Hepatocyte (in vitro differentiated cells): ENCODE results near the gene ITPRID2. TPM values are rescaled to one million over a fixed set of nuclear protein-coding genes. Genes with fewer than 3 reads are reported as not detected.

Experiments
- DNase-seq: peaks from one replicate; pipeline ENCODE4 v3.0.0-alpha.2; 2016; ENCODE audit warnings: low spot score
- H2AFZ ChIP-seq: fragments of 200-600 bp; sonication (generic); 2 replicates; pipeline ENCODE4 v1.6.0; 2016; ENCODE audit warnings: antibody characterized with exemption, mild to moderate bottlenecking
- H3K27ac ChIP-seq: fragments of 200-600 bp; sonication (generic); 2 replicates; pipeline ENCODE4 v1.5.1; 2016; ENCODE audit warnings: mild to moderate bottlenecking
- H3K27me3 ChIP-seq: fragments of 200-600 bp; sonication (generic); 2 replicates; pipeline ENCODE4 v1.6.1; 2016
- H3K36me3 ChIP-seq: fragments of 200-600 bp; sonication (generic); replicated peaks from 2 replicates; pipeline ENCODE4 v1.5.1; 2016; ENCODE audit warnings: low read depth; ENCODE audit not compliant: insufficient read depth
- H3K4me1 ChIP-seq: fragments of 200-600 bp; sonication (generic); 2 replicates; pipeline ENCODE4 v1.5.1; 2016; ENCODE audit warnings: mild to moderate bottlenecking, moderate library complexity; ENCODE audit not compliant: insufficient read depth
- H3K4me2 ChIP-seq: fragments of 200-600 bp; sonication (generic); 2 replicates; pipeline ENCODE4 v1.6.0; 2016
- H3K4me3 ChIP-seq: fragments of 200-600 bp; sonication (generic); 2 replicates; pipeline ENCODE4 v1.5.1; 2016; ENCODE audit warnings: mild to moderate bottlenecking
- H3K79me2 ChIP-seq: fragments of 200-600 bp; sonication (generic); 2 replicates; pipeline ENCODE4 v1.6.0; 2017; ENCODE audit warnings: mild to moderate bottlenecking
- H3K9me2 ChIP-seq: fragments of 200-600 bp; sonication (generic); replicated peaks from 2 replicates; pipeline ENCODE4 v1.6.0; 2017; ENCODE audit warnings: mild to moderate bottlenecking; ENCODE audit not compliant: insufficient read depth
- H3K9me3 ChIP-seq: fragments of 200-600 bp; sonication (generic); 2 replicates; pipeline ENCODE4 v1.5.1; 2016; ENCODE audit warnings: low read depth, mild to moderate bottlenecking
- H4K20me1 ChIP-seq: fragments of 200-600 bp; sonication (generic); 2 replicates; pipeline ENCODE4 v1.6.0; 2016; ENCODE audit warnings: mild to moderate bottlenecking; ENCODE audit not compliant: insufficient read depth, poor library complexity, severe bottlenecking
- EZH2 ChIP-seq: fragments of 200-600 bp; sonication (generic); IDR thresholded peaks from 2 replicates; pipeline ENCODE4 v1.6.1; 2016; ENCODE audit warnings: antibody characterized with exemption, mild to moderate bottlenecking, borderline replicate concordance
- EZH2phosphoT487 ChIP-seq: fragments of 200-600 bp; sonication (generic); IDR thresholded peaks from one replicate; pipeline ENCODE4 v1.6.1; 2018; ENCODE audit warnings: antibody characterized with exemption, mild to moderate bottlenecking, low read depth, moderate library complexity; ENCODE audit not compliant: unreplicated experiment, severe bottlenecking
- WGBS: methylation state at CpG from one replicate; pipeline ENCODE4 v1.1.6; 2016; ENCODE audit warnings: low lambda C conversion rate; ENCODE audit errors: missing lambda C conversion rate; 5-methylcytosine and 5-hydroxymethylcytosine counted together
- polyA plus RNA-seq: library from polyadenylated mRNA; unstranded; fragments of >200 nt; fragmentation: Nextera tagmentation; extraction: Ambion mirVana; gene quantifications from 2 replicates; pipeline ENCODE4 v1.2.1, GENCODE V29; 2016
- total RNA-seq: library from RNA; depleted of rRNA; stranded (reverse); fragments of >200 nt; gene quantifications from 2 replicates; pipeline ENCODE4 v1.2.3, GENCODE V29; 2014
- TF ChIP-seq, protein P1 (sequence below): fragments of 200-600 bp; sonication (generic); IDR thresholded peaks from 2 replicates; pipeline ENCODE4 v1.5.1; 2016; ENCODE audit warnings: antibody characterized with exemption, mild to moderate bottlenecking; ENCODE audit not compliant: poor library complexity

ITPRID2 gene
- total and polyA plus RNA-seq, 2 experiments from 2014 or later, result 52.5 to 183 TPM

DNA sequence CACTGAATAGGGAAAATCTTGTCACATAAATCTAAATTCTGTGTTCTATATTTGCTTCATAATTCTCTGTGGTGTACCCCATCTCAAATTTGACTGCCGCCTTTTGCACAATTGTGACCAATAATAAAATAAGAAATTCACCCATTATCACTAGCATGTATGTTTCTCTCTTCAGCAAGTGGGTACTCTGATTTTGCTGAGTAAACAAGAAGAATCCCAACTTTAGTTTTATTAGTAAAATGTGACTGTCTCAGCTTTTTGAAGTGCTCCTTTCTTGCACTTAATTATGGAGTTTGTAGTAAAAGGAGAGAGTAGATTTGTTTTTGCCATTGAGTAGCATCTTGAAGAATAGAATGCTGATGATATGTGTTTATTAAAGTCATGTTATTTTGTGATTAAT is 16.1 kb downstream of the ITPRID2 start:
- no peaks in the 10 kb centered on the region for H3K36me3 ChIP-seq
- H3K27me3 ChIP-seq, result no peaks in the 10 kb centered on the region
- H3K9me3 ChIP-seq, result no peaks in the 10 kb centered on the region
- no peaks in the 10 kb centered on the region for H3K9me2 ChIP-seq
- no peak overlapping the region for H3K4me3 ChIP-seq
- no peaks in the 10 kb centered on the region for H4K20me1 ChIP-seq
- peaks cover 46% of the 10 kb centered on the region for H3K79me2 ChIP-seq
- DNase-seq, result no peak
- no peak overlapping the region for H2AFZ ChIP-seq
- WGBS, result 100% methylated on average over 1 of the region's 1 CpG
- H3K4me2 ChIP-seq, result no peak overlapping the region
- H3K4me1 ChIP-seq, result no peaks in the 10 kb centered on the region
- no peak overlapping the region for H3K27ac ChIP-seq
- TF ChIP-seq EZH2phosphoT487 (no peak), EZH2 (no peak)
- TF ChIP-seq, protein P1, sequence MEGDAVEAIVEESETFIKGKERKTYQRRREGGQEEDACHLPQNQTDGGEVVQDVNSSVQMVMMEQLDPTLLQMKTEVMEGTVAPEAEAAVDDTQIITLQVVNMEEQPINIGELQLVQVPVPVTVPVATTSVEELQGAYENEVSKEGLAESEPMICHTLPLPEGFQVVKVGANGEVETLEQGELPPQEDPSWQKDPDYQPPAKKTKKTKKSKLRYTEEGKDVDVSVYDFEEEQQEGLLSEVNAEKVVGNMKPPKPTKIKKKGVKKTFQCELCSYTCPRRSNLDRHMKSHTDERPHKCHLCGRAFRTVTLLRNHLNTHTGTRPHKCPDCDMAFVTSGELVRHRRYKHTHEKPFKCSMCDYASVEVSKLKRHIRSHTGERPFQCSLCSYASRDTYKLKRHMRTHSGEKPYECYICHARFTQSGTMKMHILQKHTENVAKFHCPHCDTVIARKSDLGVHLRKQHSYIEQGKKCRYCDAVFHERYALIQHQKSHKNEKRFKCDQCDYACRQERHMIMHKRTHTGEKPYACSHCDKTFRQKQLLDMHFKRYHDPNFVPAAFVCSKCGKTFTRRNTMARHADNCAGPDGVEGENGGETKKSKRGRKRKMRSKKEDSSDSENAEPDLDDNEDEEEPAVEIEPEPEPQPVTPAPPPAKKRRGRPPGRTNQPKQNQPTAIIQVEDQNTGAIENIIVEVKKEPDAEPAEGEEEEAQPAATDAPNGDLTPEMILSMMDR, result no peak

DNA sequence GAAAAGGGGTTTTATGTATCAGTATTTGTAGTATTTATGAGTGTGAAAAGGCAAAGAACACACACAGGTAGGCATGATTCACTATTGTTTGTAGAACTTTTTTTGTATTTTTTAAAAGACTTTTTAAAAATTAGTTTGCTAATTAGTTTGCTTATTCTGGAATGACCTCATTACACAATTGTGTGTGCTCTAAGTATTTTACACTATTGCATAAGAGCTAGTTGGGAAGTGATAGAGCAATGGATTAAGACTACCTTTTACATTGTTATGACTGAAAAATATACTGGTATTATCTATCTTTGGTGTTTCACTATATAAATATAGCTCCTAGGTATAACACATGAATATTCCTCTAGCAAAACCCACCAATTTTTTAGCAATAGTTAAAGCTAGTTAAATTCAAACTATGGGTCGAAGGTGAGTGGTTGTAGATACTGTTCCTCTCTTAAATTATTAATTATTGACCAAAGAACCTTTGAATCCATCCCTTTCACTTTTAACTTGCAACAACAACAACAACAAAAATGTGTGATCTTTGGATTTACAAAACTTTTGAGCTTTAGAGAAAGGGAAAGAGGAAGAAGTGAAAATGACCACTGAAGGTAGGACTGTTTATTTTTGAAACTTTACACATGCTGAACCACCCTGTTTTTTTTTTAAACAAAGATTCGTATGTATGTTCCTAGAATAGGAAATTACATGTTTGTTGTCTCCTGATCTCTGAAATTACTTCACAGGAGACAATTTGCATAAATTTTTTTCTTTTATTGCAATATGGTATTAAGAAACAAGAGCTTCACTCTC is 18.7 kb downstream of the ITPRID2 start:
- DNase-seq, result no peak

DNA sequence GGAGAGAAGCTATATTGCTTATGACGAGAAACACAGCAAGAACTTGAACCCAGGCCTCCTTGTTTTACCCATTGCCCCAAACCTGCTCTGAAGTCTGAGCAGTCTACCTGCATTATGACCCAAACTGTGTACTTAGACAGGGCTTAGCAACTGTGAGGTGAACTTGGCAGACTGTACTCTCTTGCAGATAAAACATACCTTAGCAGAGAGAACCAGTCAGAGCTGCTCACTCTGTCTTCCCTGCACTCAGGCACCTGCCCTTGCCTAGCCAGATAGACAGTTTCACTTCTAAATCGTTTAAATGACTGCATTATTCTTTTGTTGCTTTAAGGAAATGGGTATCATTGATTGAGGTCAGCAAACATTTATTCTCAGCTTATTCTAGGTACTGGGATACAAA is 20.3 kb downstream of the ITPRID2 start:
- H3K9me2 ChIP-seq, result no peaks in the 10 kb centered on the region
- no peak overlapping the region for H3K4me3 ChIP-seq
- 96% methylated on average over 2 of the region's 2 CpGs for WGBS
- H3K27me3 ChIP-seq, result no peaks in the 10 kb centered on the region
- DNase-seq, result no peak
- no peak overlapping the region for H3K27ac ChIP-seq
- H4K20me1 ChIP-seq, result no peaks in the 10 kb centered on the region
- H3K36me3 ChIP-seq, result no peaks in the 10 kb centered on the region
- no peaks in the 10 kb centered on the region for H3K9me3 ChIP-seq
- H3K4me2 ChIP-seq, result no peak overlapping the region
- TF ChIP-seq, protein P1, result no peak
- TF ChIP-seq EZH2phosphoT487 (no peak), EZH2 (no peak)
- no peak overlapping the region for H2AFZ ChIP-seq
- no peaks in the 10 kb centered on the region for H3K4me1 ChIP-seq
- peaks cover 39% of the 10 kb centered on the region for H3K79me2 ChIP-seq

More for the DNA sequence above, 18.7 kb downstream of the ITPRID2 start:
- Histone ChIP-seq H3K4me1 (no peaks in the 10 kb centered on the region), H2AFZ (no peak overlapping the region), H3K79me2 (peaks cover 50% of the 10 kb centered on the region), H3K27ac (no peak overlapping the region), H3K9me3 (no peaks in the 10 kb centered on the region), H3K36me3 (no peaks in the 10 kb centered on the region), H3K4me2 (no peak overlapping the region), H3K27me3 (no peaks in the 10 kb centered on the region), H3K9me2 (no peaks in the 10 kb centered on the region), H4K20me1 (no peaks in the 10 kb centered on the region), H3K4me3 (no peak overlapping the region)
- no peak for TF ChIP-seq EZH2phosphoT487
- TF ChIP-seq EZH2, result no peak
- TF ChIP-seq, protein P1, result no peak
- WGBS, result 80% methylated on average over 2 of the region's 2 CpGs
